Trophoblast cell (in vitro differentiated cells and primary cell): ENCODE results near the gene MRTO4.

Experiments used
- DNase-seq, 2 donors: peaks; one replicate each; pipeline ENCODE4 v3.0.0-alpha.2; 2016
- H2AFZ ChIP-seq: 2 replicates; pipeline ENCODE4 v1.6.1; 2013; ENCODE audit warnings: low read length, moderate library complexity, mild to moderate bottlenecking; ENCODE audit not compliant: insufficient read depth, poor library complexity
- H2AK5ac ChIP-seq: 2 replicates; pipeline ENCODE4 v1.6.1; 2013; ENCODE audit warnings: mild to moderate bottlenecking, low read length
- H2BK120ac ChIP-seq: 2 replicates; pipeline ENCODE4 v1.6.1; 2013; ENCODE audit warnings: low read length, mild to moderate bottlenecking, moderate library complexity; ENCODE audit not compliant: insufficient read depth, poor library complexity
- H2BK12ac ChIP-seq: 2 replicates; pipeline ENCODE4 v1.6.1; 2013; ENCODE audit warnings: mild to moderate bottlenecking, low read length, moderate library complexity
- H2BK5ac ChIP-seq: 2 replicates; pipeline ENCODE4 v1.6.1; 2013; ENCODE audit warnings: low read length, low read depth, moderate library complexity, mild to moderate bottlenecking; ENCODE audit not compliant: poor library complexity
- H3K14ac ChIP-seq: 2 replicates; pipeline ENCODE4 v1.6.1; 2013; ENCODE audit warnings: mild to moderate bottlenecking, low read length
- H3K18ac ChIP-seq: 2 replicates; pipeline ENCODE4 v1.6.1; 2013; ENCODE audit warnings: mild to moderate bottlenecking, low read length
- H3K23ac ChIP-seq: 2 replicates; pipeline ENCODE4 v1.6.1; 2013; ENCODE audit warnings: low read length
- H3K27ac ChIP-seq: 2 replicates; pipeline ENCODE4 v1.5.1; 2013; ENCODE audit warnings: low read depth, mild to moderate bottlenecking, inconsistent platforms, low read length, moderate library complexity
- H3K27me3 ChIP-seq: 2 replicates; pipeline ENCODE4 v1.6.1; 2013; ENCODE audit warnings: inconsistent platforms, mild to moderate bottlenecking, low read length, moderate library complexity; ENCODE audit not compliant: insufficient read depth
- H3K36me3 ChIP-seq, 2 experiments: 1 replicate in 1 of 2; 2 replicates in 1 of 2; pipeline ENCODE4 v1.6.1; 2013; ENCODE audit warnings: low read length in 2 of 2, mild to moderate bottlenecking in 2 of 2, moderate library complexity in 1 of 2; ENCODE audit not compliant: insufficient read depth in 2 of 2, control insufficient read depth in 1 of 2
- H3K4ac ChIP-seq: 2 replicates; pipeline ENCODE4 v1.6.1; 2013; ENCODE audit warnings: low read depth, mild to moderate bottlenecking, low read length, moderate library complexity
- H3K4me1 ChIP-seq, 2 experiments: 1 replicate in 1 of 2; 2 replicates in 1 of 2; pipeline ENCODE4 v1.6.1; 2013; ENCODE audit warnings: low read length in 2 of 2, mild to moderate bottlenecking in 2 of 2, moderate library complexity in 1 of 2; ENCODE audit not compliant: insufficient read depth in 2 of 2, control insufficient read depth in 1 of 2
- H3K4me2 ChIP-seq: 2 replicates; pipeline ENCODE4 v1.6.1; 2013; ENCODE audit warnings: inconsistent platforms, mild to moderate bottlenecking, low read length, moderate library complexity
- H3K4me3 ChIP-seq: 2 replicates; pipeline ENCODE4 v1.5.1; 2013; ENCODE audit warnings: mild to moderate bottlenecking, low read depth, low read length, inconsistent platforms
- H3K79me1 ChIP-seq: one replicate; pipeline ENCODE4 v1.6.1; 2013; ENCODE audit warnings: low read length
- H3K79me2 ChIP-seq: 2 replicates; pipeline ENCODE4 v1.6.1; 2013; ENCODE audit warnings: low read length, mild to moderate bottlenecking; ENCODE audit not compliant: control insufficient read depth, insufficient read depth, poor library complexity
- H3K9ac ChIP-seq: 2 replicates; pipeline ENCODE4 v1.6.1; 2013; ENCODE audit warnings: mild to moderate bottlenecking, low read length
- H3K9me3 ChIP-seq: 2 replicates; pipeline ENCODE4 v1.6.1; 2013; ENCODE audit warnings: low read depth, mild to moderate bottlenecking, control low read depth, inconsistent platforms, low read length; ENCODE audit not compliant: insufficient read depth
- H4K12ac ChIP-seq: 2 replicates; pipeline ENCODE4 v1.6.1; 2013; ENCODE audit warnings: low read depth, mild to moderate bottlenecking, low read length, moderate library complexity
- H4K8ac ChIP-seq: 2 replicates; pipeline ENCODE4 v1.6.1; 2013; ENCODE audit warnings: low read depth, mild to moderate bottlenecking, low read length, moderate library complexity
- H4K91ac ChIP-seq: one replicate; pipeline ENCODE4 v1.6.1; 2013; ENCODE audit warnings: low read depth, mild to moderate bottlenecking, low read length, moderate library complexity
- WGBS: extraction: QIAGEN DNeasy Blood & Tissue Kit; methylation state at CpG from one replicate; pipeline ENCODE4 v1.1.7; 2013; ENCODE audit warnings: missing lambda C conversion rate; ENCODE audit not compliant: insufficient read length, insufficient coverage; ENCODE audit errors: extremely low coverage; 5-methylcytosine and 5-hydroxymethylcytosine counted together

MRTO4 gene

DNA sequence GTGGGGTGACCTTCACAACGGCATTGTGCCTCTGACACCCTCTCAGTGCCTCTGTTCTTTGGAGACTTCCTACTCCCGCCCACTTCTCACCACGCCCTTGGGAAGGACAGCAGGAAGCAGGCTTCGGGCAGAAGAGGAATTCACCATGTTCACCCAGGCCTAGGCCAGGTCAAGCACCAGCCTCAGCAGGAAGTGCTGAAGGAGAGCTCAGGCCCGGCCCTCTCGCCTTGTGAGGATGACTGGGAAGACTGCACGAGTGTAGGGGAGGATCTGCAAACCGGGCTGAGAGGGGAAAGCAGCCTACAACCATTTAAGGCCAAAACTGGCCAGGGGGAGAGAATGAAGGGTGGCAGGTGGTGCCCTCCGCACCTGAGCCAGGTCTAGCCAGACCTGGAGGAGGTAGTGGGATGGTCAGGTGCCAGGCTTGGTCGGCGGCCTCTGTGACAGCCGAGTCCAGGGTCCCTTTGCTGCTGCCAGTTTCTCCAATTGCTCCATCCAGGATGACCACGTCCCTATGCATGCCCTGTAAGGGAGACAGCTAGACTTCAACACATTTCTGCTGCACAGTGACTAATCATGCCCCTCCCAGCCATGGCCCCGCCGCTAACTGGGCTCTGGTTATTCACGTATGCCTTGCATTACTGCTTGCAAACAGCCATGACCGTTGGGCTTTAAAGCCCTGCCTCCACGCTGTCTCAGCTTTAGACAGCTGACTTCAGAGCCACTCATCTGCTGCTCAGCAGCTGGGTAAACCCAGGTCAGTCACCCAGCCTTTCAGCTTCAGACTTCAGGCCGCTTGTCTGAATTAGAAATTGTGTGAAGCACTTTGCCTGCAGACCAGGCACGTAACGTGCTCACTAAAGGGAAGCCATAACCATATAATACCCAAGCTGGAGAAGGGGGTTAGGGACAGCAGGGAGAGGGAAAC lies 8.9 kb downstream of the MRTO4 start:
- H4K8ac ChIP-seq, result no peak overlapping the region
- H3K14ac ChIP-seq, result no peak overlapping the region
- no peaks in the 10 kb centered on the region for H3K4me1 ChIP-seq
- H3K27me3 ChIP-seq, result no peaks in the 10 kb centered on the region
- no peaks in the 10 kb centered on the region for H3K9me3 ChIP-seq
- no peaks in the 10 kb centered on the region for H3K79me2 ChIP-seq
- DNase-seq, result peak; percentile 38 to 43
- H4K12ac ChIP-seq, result no peak overlapping the region
- no peak overlapping the region for H3K18ac ChIP-seq
- H3K36me3 ChIP-seq, result peaks cover 51% of the 10 kb centered on the region in 2 experiments
- WGBS, result no CpG with 5 or more reads among the region's 21 CpGs
- H3K79me1 ChIP-seq, result no peaks in the 10 kb centered on the region
- no peak overlapping the region for H2AK5ac ChIP-seq
- H3K27ac ChIP-seq, result no peak overlapping the region
- no peak overlapping the region for H3K4ac ChIP-seq
- H2BK120ac ChIP-seq, result no peak overlapping the region
- H2BK5ac ChIP-seq, result no peak overlapping the region
- H2AFZ ChIP-seq, result no peak overlapping the region
- no peak overlapping the region for H3K4me3 ChIP-seq
- no peak overlapping the region for H3K4me2 ChIP-seq
- H2BK12ac ChIP-seq, result no peak overlapping the region
- no peak overlapping the region for H3K9ac ChIP-seq
- no peak overlapping the region for H4K91ac ChIP-seq
- H3K23ac ChIP-seq, result no peak overlapping the region

DNA sequence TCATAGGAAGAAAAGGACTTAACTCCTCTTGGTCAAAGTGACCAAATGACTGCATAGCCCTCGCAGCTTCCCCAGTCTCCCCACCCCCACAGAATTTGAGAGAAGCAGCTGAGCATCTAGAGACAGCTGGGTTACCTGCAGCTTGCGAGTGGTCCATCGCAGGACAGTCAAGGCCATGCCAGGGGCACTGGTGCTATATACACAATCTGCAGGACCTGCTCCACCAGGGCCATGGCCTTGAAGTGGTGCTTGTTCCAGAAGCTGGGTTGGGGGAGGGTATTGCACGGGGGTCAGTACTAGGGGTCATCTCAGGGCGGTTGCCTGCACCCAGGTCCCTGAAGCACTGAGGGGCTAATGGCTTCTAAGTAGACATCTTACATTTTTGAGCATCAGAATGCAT lies 10.4 kb downstream of the MRTO4 start:
- Histone ChIP-seq H3K9ac (no peak overlapping the region), H2BK12ac (no peak overlapping the region), H4K91ac (no peak overlapping the region), H3K79me2 (no peaks in the 10 kb centered on the region), H4K8ac (no peak overlapping the region), H3K23ac (no peak overlapping the region), H3K27ac (no peak overlapping the region), H4K12ac (no peak overlapping the region), H3K14ac (no peak overlapping the region), H2AK5ac (no peak overlapping the region), H3K4ac (no peak overlapping the region), H3K4me3 (no peak overlapping the region), H3K27me3 (no peaks in the 10 kb centered on the region), H3K4me1 (no peaks in the 10 kb centered on the region), H3K4me2 (no peak overlapping the region), H2AFZ (no peak overlapping the region), H3K36me3 (peaks cover 36% of the 10 kb centered on the region in 2 experiments), H2BK120ac (no peak overlapping the region), H3K9me3 (no peaks in the 10 kb centered on the region), H2BK5ac (no peak overlapping the region), H3K79me1 (no peaks in the 10 kb centered on the region), H3K18ac (no peak overlapping the region)
- DNase-seq, result no peak
- no CpG with 5 or more reads among the region's 5 CpGs for WGBS

DNA sequence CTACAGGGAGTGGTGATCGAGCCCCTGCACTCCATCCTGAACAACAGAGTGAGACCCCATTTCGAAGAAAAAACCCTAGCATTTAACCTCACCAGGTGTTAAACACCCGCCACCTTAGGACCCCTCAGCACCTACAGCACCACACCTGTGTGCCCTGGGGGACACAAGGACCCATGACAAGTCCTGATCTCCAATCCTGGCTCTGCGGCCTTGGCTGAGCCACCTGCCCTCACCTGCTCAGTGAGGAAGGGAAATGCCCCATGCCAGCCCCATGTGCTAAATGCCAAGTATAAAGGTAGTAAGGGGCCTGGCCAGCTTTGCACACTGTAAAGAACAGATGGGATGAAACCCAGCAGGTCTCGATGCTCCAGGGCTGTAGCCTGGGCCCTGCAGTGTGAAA lies 11.1 kb downstream of the MRTO4 start:
- Histone ChIP-seq H2BK5ac (no peak overlapping the region), H4K91ac (no peak overlapping the region), H3K23ac (no peak overlapping the region), H3K27me3 (no peaks in the 10 kb centered on the region), H4K12ac (no peak overlapping the region), H3K9ac (no peak overlapping the region), H2BK12ac (no peak overlapping the region), H3K18ac (no peak overlapping the region), H3K4ac (no peak overlapping the region), H3K79me1 (no peaks in the 10 kb centered on the region), H3K27ac (no peak overlapping the region), H3K4me3 (no peak overlapping the region), H3K4me1 (no peaks in the 10 kb centered on the region), H3K14ac (no peak overlapping the region), H3K36me3 (peaks cover 29% of the 10 kb centered on the region in 2 experiments), H4K8ac (no peak overlapping the region), H3K4me2 (no peak overlapping the region), H3K9me3 (no peaks in the 10 kb centered on the region), H2AK5ac (no peak overlapping the region), H2BK120ac (no peak overlapping the region), H3K79me2 (no peaks in the 10 kb centered on the region), H2AFZ (no peak overlapping the region)
- DNase-seq, result no peak
- WGBS, result no CpG with 5 or more reads among the region's 5 CpGs

DNA sequence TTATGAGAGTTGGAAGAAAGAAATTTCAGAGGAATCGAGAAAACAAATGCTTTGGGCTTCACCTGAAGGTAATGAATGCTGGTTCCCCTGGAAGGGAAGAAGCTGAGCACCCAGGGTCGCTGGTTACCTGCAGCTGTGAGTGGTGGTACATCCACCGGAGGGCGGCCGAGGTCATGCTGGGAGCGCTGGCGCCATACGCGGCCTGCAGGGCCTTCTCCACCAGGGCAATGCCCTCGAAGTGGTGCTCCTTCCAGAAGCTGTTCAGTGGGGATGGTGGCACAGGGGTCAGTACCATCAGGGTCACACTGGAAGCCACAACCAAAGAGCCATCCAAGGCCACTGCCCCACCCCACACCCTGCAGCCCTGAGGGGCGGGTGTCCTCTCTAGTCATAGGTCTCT lies 16.8 kb downstream of the MRTO4 start:
- no peaks in the 10 kb centered on the region for H3K79me2 ChIP-seq
- H3K4me2 ChIP-seq, result no peak overlapping the region
- H2BK120ac ChIP-seq, result no peak overlapping the region
- H3K4me1 ChIP-seq, result no peaks in the 10 kb centered on the region
- no peaks in the 10 kb centered on the region for H3K27me3 ChIP-seq
- H3K4me3 ChIP-seq, result no peak overlapping the region
- no peak overlapping the region for H2AFZ ChIP-seq
- no peaks in the 10 kb centered on the region for H3K79me1 ChIP-seq
- WGBS, result no CpG with 5 or more reads among the region's 11 CpGs
- no peak overlapping the region for H3K27ac ChIP-seq
- H4K12ac ChIP-seq, result no peak overlapping the region
- DNase-seq, result no peak
- H4K91ac ChIP-seq, result no peak overlapping the region
- no peak overlapping the region for H3K18ac ChIP-seq
- H4K8ac ChIP-seq, result no peak overlapping the region
- H2AK5ac ChIP-seq, result no peak overlapping the region
- H3K14ac ChIP-seq, result no peak overlapping the region
- no peaks in the 10 kb centered on the region for H3K36me3 ChIP-seq
- no peak overlapping the region for H3K4ac ChIP-seq
- no peak overlapping the region for H3K9ac ChIP-seq
- H3K23ac ChIP-seq, result no peak overlapping the region
- H2BK5ac ChIP-seq, result no peak overlapping the region
- H2BK12ac ChIP-seq, result no peak overlapping the region
- H3K9me3 ChIP-seq, result no peaks in the 10 kb centered on the region
